HepG2 (cell line): ENCODE results near the gene BUD23. TPM values are rescaled to one million over a fixed set of nuclear protein-coding genes. Genes with fewer than 3 reads are reported as not detected.

Experiments
- AKNA ChIP-seq: sonication (generic); formaldehyde crosslinking; IDR thresholded peaks from 2 replicates; pipeline ENCODE4 v1.4.0; 2020; ENCODE audit warnings: missing genetic modification reagents, borderline replicate concordance
- ASH2L ChIP-seq: fragments of 300-600, 200-600 bp; sonication (generic); IDR thresholded peaks from 2 replicates; pipeline ENCODE4 v1.7.0; 2017; ENCODE audit warnings: low read depth, mild to moderate bottlenecking, moderate library complexity, mixed read lengths, low read length; ENCODE audit not compliant: insufficient read length
- ATM ChIP-seq: fragments of 450-650 bp; IDR thresholded peaks from 2 replicates; pipeline ENCODE4 v1.7.1; 2017; ENCODE audit warnings: mild to moderate bottlenecking, borderline replicate concordance
- BORCS8-MEF2B ChIP-seq: sonication (generic); formaldehyde crosslinking; IDR thresholded peaks from 2 replicates; pipeline ENCODE4 v1.8.0; 2022; ENCODE audit warnings: mild to moderate bottlenecking, missing genetic modification reagents
- CEBPZ ChIP-seq: IDR thresholded peaks from 2 replicates; pipeline ENCODE4 v1.6.1; 2012; ENCODE audit warnings: low read length, improper control_type of control experiment
- EZH2 ChIP-seq: conservative IDR thresholded peaks from 2 replicates; pipeline ENCODE4 v1.6.1; 2012; ENCODE audit warnings: mild to moderate bottlenecking, low read depth, low read length, moderate library complexity
- FOXC1 ChIP-seq: sonication (generic); formaldehyde crosslinking; IDR thresholded peaks from 2 replicates; pipeline ENCODE4 v1.8.0; 2022; ENCODE audit warnings: mild to moderate bottlenecking, missing genetic modification reagents, borderline replicate concordance
- JARID2 ChIP-seq: sonication (generic); formaldehyde crosslinking; IDR thresholded peaks from 2 replicates; pipeline ENCODE4 v1.8.1; 2023; ENCODE audit warnings: missing genetic modification reagents, inconsistent platforms; ENCODE audit not compliant: insufficient replicate concordance
- KDM3A ChIP-seq: IDR thresholded peaks from 2 replicates; pipeline ENCODE4 v1.6.1; 2018; ENCODE audit warnings: low read depth, missing compliant biosample characterization
- MAFF ChIP-seq: IDR thresholded peaks from 2 replicates; pipeline ENCODE4 v1.6.1; 2011; ENCODE audit warnings: low read depth, low read length, improper control_type of control experiment
- MBNL3 ChIP-seq: fragments of 250-450 bp; sonication (Bioruptor Pico); conservative IDR thresholded peaks from 2 replicates; pipeline ENCODE4 v1.8.0; 2022; ENCODE audit warnings: mild to moderate bottlenecking, inconsistent platforms
- PRMT3 ChIP-seq: sonication (generic); formaldehyde crosslinking; IDR thresholded peaks from 2 replicates; pipeline ENCODE4 v1.8.1; 2022; ENCODE audit warnings: low read depth, mild to moderate bottlenecking, moderate library complexity, missing genetic modification reagents, borderline replicate concordance
- SETDB1 ChIP-seq: sonication (generic); formaldehyde crosslinking; IDR thresholded peaks from 2 replicates; pipeline ENCODE4 v1.5.1; 2020; ENCODE audit warnings: missing genetic modification reagents, mild to moderate bottlenecking, borderline replicate concordance
- SYNCRIP ChIP-seq: fragments of 200-400 bp; formaldehyde crosslinking; IDR thresholded peaks from 2 replicates; pipeline ENCODE4 v1.6.1; 2018; ENCODE audit warnings: mild to moderate bottlenecking, low read depth, low read length; ENCODE audit not compliant: insufficient read depth
- ZBTB37 ChIP-seq: sonication (generic); formaldehyde crosslinking; IDR thresholded peaks from 2 replicates; pipeline ENCODE4 v1.4.0; 2020; ENCODE audit warnings: mild to moderate bottlenecking, missing genetic modification reagents
- ZBTB7A ChIP-seq: sonication (generic); formaldehyde crosslinking; IDR thresholded peaks from 2 replicates; pipeline ENCODE4 v1.8.0; 2022; ENCODE audit warnings: mild to moderate bottlenecking, missing genetic modification reagents
- ZNF432 ChIP-seq: sonication (generic); formaldehyde crosslinking; IDR thresholded peaks from 2 replicates; pipeline ENCODE4 v1.5.0; 2020; ENCODE audit warnings: missing genetic modification reagents, mild to moderate bottlenecking, borderline replicate concordance
- ZNF501 ChIP-seq: sonication (generic); formaldehyde crosslinking; IDR thresholded peaks from 2 replicates; pipeline ENCODE4 v1.5.1; 2020; ENCODE audit warnings: mild to moderate bottlenecking, moderate library complexity, missing genetic modification reagents
- ZSCAN12 ChIP-seq: sonication (generic); formaldehyde crosslinking; IDR thresholded peaks from 2 replicates; pipeline ENCODE4 v1.9.0; 2021; ENCODE audit warnings: mild to moderate bottlenecking, missing genetic modification reagents
- polyA plus RNA-seq, 8 experiments: library from polyadenylated mRNA; depleted of rRNA in 3 of 8; stranded (reverse) in 7 of 8; unstranded in 1 of 8; fragments of >200 nt; fragmentation: Illumina TruSeq in 4 of 8; extraction: Trizol in 4 of 8; gene quantifications; 2 replicates each; pipeline versions ENCODE4 v1.2.1 to v1.2.3, GENCODE V29; 2011 to 2016; ENCODE audit warnings: low read depth in 4 of 8, missing spikeins in 1 of 8, mixed read lengths in 1 of 8; ENCODE audit not compliant: insufficient read depth in 1 of 8
- total RNA-seq, 5 experiments: library from RNA; depleted of rRNA; stranded (reverse); fragments of >200 nt; fragmentation: Illumina TruSeq; extraction: Trizol; gene quantifications; 2 replicates each; pipeline ENCODE4 v1.2.3, GENCODE V29; 2016; ENCODE audit warnings: low read depth in 1 of 5

The BUD23 gene
- total and polyA plus RNA-seq, 2 of the 13 experiments (the other 11 are each of a cell fraction or from before 2014, with no cell fraction given) = 47.5 to 54.5 TPM

GRCh38 chr7:73647725-73648592 is 35.4 kb upstream of the BUD23 start (continued):
- TF ChIP-seq CEBPZ = no peak
- TF ChIP-seq BORCS8-MEF2B = no peak
- TF ChIP-seq ZNF501 (CRISPR knock-in tag) = 0 out of 2 replicates have a peak, but pooled peaks have one; percentile 44
- peak; percentile 88; the same call in 1 of the 2 replicates for TF ChIP-seq KDM3A
- TF ChIP-seq AKNA (CRISPR knock-in tag) = no peak
- no peak for TF ChIP-seq ZNF432
- no peak for TF ChIP-seq ATM
- TF ChIP-seq MBNL3 (CRISPR knock-in tag) = no peak
- no peak for TF ChIP-seq ASH2L
- no peak for TF ChIP-seq SETDB1 (CRISPR knock-in tag)
- no peak for TF ChIP-seq JARID2
- TF ChIP-seq EZH2 = no peak
- no peak for TF ChIP-seq ZSCAN12
- no peak for TF ChIP-seq ZBTB7A (CRISPR knock-in tag)
- no peak for TF ChIP-seq MAFF
- peak; percentile 64; the same call in 1 of the 2 replicates for TF ChIP-seq FOXC1 (CRISPR knock-in tag)
- TF ChIP-seq ZBTB37 (CRISPR knock-in tag) = no peak
- no peak for TF ChIP-seq PRMT3 (CRISPR knock-in tag)
- no peak for TF ChIP-seq SYNCRIP
